ENCODE measurements around the gene RALGPS2.

RALGPS2 gene

DNA sequence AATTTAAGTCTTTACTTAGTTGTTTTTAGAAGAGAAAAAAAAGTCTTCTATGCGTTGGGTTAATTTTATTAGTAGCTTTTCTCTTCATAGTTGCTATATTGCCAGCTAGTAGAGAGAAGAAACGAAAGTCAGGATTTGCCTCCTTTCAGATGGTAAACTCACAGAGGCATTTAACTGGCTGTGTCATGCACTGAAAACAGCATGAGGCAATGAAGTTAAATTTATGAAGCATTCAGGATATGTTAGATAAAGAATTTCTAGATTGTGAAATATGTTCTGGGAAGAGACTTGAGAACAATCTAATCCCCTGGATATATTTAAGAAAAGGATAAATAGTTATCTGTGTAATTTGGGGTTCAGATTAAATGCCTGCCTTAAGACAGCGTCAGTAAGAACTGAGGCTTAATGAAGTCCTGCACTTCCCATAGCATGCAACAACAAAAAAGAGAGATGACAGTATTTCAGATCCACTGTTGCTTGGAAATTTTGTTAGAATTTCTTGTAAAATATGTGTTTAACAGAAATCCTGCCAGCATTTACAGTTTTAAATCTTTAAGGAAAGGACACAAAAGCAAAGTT lies 144.2 kb downstream of the RALGPS2 start:
- no peak for DNase-seq

DNA sequence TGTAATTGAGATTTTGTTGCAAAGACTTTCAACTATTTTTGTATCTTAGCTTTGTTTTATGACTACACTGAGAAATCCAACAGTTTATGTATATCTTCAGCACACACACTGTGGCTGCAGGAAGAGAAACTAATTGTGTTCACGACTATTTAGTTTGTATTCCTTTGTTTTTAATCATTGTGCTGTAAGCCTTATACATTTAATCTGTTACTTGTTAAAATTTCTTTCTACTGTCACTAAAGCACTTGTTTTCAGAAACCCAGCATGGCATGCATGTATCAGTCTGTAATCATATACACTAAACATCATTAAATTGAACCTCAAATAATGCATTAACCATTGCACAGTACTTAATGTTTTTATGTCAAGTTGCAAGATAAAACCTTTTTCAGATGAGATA lies 145.2 kb downstream of the RALGPS2 start:
- no peak for DNase-seq

DNA sequence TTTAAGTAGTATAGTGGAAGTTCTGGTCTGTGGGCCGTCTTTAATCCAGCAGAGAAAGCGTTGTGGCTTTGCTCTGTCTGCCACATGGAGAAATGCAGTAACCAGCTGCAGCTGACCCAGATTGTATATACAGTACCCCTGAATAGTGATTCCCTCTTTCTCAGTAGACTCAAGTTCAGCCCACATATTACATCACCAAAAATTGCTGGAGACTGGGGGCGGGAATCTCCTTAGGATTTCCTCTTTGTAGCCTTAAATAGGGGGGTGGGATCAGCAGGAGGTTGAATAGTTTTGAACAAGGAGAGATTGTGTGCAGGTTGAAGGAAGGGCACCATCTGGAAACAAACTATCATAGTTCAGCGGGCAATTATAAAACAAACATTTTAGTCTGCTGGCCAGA lies 145.9 kb downstream of the RALGPS2 start, which contains the start of gene ANGPTL1:
Gene ANGPTL1 (minus strand): TSS at position 134 of the 400 bp plus-strand sequence. CDS start 5,301 bp downstream, outside the sequence.
- no peak for DNase-seq

DNA sequence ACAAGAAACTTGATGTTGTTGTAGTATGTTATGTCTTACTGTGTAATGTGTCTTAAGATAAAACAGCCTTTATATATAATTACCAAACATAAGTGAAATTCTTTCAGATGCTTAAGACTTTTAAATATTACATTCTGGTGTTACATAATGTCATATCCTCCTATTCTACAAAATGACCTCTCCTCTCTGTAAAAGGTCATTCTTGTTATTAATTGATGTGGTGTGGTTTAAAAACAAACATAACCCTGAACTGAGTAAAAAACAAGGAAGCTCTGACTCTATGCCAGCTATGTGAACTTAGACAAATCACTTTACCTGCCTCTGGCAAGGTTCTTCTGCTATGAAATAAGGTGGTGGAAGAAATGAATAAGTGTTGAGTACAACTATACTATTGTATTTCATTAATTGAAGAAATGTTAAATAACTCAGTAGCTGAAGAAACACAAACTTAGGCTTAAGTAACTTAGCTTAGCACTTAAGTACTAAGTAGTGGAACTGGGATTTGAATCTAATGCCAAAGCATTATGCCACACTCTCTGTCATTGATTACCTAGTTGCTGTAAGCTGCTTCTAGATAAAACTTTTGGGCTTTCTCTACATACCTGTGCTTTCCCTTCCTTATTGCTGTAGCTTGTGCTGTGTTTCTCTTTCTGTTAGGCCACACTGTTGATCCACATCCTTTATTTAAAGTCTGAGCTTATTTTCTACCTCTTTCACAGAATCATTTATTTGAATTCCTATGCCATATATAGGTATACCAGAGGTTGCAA lies 146.7 kb downstream of the RALGPS2 start:
- no peak for DNase-seq

DNA sequence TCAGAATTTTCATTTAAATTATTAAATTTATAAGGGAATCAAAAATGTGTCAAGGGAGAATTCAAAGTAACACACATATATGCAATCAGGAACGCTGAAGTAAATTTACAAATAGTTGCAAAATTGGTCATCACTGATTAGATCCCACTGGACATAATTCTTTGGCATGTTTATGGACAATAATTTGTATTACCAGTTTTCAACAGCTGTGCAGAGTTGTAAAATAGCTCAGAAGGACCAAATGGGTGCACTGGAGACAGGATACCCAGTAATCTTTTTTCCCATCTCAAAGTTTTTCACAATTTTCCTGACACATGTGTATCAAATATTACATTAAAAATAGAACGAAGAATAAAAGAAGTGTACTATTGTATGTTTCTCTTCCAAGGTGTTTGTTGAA lies 149.9 kb downstream of the RALGPS2 start:
- no peak for DNase-seq

DNA sequence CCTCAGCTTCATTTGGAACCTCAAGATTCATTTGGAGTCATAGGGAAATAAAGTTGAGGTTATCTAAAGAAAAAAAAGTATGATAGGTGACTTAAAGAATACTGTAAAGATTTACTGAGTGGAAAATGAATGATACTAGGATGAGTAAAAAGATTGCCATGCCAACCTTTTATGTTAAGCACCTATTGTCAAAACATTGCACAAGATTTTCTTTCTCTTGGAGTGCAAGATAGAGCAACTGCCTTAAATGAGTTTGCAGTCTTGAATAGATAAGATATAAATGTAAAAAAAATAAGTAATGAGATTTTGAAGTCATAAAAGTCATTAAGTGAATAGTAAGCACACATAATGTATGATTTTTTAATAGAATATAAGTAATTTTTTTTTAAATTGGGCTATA lies 150.9 kb downstream of the RALGPS2 start:
- no peak for DNase-seq

DNA sequence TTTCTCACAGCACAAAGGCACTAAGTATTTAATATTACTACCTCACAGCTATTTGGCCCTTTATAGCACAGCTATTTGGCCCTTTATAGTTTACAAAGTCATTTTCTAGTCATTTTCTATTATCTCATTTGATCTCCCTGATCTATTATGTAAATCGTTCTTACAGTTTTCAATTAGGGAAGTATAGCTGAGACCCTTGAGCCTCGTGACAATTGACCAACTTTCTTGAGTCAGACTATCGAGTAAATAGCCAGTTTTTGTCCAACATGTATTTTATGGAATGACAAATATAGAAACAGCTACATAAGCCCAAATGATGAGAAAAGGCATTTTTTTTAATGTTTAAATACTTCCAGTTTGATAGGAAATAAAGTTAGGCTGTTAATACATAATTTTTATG lies 152.9 kb downstream of the RALGPS2 start:
- DNase-seq: no peak

DNA sequence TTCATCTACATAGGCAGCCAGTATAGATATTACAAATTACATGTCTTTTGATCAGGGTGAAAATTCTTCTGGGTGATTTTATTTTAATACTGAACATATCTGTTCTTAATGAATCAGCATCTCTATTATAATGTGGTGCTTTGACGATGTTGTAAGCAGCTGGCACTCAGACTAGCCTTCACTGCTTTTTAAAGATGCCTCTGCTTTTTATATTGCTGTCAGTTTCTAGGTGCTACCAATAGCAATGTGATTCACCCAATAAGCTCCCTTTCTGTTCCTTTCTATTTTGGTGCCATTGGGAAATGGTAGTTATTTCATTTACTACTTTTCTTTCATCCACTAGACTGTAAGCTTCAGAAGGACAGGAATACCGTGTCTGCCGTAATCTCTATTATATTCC lies 156.9 kb downstream of the RALGPS2 start:
- DNase-seq: no peak

DNA sequence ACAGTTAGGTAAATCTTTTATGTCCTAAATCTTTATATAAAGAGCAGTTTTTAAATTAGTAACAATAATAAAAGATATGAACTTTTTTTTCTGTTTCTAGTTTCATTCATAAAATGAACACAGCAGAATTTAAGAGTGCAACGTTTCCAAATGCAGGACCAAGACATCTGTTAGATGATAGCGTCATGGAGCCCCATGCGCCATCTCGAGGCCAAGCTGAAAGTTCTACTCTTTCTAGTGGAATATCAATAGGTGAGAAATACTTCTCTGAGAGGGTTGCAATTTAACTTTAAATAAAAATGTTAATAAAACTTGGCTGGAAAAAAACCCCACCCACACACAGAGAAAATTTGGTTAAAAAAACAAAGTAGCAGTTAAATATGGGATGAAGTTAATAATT lies 160.8 kb downstream of the RALGPS2 start:
- DNase-seq: no peak

DNA sequence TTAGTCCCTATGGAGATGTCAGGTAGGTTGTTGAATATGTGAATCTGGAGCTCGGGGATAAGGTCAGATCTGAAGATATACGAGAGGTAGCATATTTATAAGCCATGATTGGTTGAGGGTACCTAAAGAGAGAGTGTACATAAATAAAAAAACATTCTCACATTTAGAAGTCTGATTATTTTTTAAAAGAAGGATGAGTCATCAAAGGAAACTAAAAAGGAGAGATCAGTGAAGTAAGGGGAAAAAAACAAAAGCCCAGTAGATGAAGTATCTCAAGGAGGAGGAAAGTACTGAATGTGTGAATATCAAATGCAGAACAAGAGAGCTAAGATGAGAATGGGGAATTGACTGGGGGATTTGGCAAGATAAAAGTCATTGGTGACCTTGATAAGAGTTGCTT lies 161.5 kb downstream of the RALGPS2 start:
- DNase-seq: no peak

DNA sequence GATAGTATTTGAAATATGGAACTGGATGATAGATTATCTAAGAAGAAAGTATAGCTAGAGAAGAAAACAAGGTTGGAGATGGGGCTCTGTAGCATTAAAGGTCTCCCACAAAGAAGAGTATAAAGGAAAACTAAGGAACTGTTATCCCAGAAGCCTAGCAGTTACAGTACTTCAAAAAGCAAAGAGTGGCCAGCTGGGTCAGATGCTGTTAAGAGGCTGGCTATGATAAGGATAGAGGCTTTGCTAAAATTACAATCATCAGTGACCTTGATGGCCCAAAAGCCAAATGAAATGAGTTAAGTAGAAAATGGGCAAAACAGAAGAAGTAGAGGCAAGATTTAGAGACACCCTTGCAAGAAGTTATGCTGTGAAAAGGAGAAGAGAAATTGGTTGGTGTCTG lies 170.9 kb downstream of the RALGPS2 start:
- no peak for DNase-seq

DNA sequence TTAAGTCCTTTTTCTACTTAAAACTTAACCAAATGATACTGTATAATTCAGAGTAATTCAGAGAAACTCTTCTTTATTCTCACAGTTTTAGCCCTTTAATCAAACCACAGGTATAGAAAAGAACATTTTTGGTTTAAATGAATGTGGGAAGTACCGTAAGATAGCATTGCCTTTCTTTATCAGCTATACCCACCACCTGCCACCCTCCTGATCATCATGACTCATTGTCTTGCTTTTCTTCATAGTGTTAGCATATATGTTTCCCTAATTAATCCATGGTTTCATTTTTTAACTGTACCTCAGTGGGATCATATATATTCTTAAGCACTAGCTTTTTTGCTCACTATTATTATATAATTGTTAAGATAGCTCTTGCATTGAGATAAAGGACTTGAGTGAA lies 173.4 kb downstream of the RALGPS2 start:
- DNase-seq: no peak

DNA sequence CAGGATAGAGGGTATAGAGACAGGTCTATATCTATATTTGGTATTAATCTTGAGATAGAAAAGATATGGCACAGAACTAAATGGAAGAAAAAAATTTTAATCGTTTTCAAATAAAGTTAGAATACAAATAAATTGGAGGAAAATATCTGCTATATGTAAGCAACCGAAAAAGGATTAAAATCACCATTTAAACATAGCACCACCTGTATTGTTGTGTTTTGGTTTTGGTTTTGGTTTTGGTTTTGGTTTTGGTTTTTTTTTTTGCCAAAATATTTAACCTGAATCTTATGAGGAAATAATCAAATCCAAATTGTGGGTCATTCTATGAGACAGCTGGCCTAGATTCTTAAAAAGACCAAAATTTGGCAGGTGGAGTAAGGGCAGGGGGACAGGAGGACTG lies 174.4 kb downstream of the RALGPS2 start:
- DNase-seq: no peak

DNA sequence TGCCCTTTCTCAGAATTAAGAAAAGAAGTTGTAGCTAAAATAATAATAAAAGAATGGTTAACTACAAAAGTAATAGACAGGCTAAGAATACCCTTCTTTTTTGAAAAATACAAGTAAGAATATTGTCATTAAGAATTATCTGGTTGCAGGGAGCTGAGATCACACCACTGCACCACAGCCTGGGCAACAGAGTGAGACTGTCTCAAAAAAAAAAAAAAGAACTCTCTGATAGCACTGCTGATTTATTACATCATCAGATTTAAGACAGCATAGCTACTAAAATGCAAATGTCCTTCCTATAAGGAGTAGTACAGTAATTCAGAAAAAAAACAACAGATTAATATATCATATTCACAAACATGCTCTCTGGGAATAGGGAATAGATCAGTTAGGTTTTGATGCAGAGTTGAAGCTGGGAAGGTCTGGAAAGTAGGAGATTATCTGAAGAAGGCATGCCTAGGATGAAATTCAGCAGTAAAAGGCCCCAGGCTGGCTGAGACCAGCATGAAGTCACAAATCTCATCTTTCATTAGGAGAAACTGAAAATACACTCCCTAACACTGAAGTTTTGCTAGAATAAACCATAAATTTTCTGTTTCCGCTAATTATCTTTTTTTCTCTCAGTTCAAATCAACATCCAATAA lies 176.6 kb downstream of the RALGPS2 start:
- DNase-seq: no peak

DNA sequence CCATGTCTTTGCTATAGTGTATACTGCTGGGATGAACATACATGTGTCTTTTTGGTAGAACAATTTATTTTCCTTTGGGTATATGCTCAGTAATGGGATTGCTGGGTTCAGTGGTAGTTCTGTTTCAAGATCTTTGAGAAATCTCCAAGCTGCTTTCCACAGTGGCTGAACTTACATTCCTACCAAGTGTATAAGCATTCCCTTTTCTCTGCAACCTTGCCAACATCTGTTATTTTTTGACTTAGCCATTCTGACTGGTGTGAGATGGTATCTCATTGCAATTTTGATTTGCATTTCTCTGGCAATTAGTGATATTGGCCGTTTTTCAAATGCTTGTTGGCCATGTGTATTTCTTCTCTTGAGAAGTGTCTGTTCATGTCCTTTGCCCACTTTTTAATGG lies 183.3 kb downstream of the RALGPS2 start:
- DNase-seq: no peak

DNA sequence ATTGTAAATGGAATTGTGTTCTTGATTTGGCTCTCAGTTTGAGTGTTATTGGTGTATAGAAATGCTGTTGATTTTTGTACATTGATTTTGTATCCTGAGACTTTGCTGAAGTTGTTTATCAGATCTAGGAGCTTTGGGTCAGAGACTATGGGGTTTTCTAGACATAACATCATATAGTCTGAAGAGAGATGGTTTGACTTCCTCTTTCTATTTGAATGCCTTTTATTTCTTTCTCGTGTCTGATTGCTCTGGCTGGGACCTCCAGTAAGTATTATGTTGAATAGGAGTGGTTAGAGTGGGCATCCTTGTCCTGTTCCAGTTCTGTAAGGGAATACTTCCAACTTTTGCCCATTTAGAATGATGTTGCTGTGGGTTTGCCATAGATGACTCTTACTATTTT lies 185.0 kb downstream of the RALGPS2 start:
- no peak for DNase-seq

DNA sequence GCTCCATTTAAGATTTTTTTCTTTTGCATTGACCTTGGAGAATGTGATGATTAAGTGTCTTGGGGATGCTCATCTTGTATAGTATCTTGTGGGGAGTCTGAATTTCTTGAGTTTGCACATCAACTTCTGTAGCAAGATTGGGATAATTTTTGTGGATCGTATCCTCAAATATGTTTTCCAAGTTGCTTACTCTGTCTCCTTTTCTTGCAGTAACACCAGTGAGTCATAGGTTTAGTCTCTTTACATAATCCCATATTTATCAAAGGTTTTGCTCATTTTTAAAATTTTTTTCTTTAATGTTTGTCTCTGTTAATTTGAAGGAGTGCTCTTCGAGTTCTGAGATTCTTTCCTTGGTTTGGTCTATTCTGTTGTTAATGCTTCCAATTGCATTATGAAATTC lies 187.6 kb downstream of the RALGPS2 start:
- DNase-seq: no peak

DNA sequence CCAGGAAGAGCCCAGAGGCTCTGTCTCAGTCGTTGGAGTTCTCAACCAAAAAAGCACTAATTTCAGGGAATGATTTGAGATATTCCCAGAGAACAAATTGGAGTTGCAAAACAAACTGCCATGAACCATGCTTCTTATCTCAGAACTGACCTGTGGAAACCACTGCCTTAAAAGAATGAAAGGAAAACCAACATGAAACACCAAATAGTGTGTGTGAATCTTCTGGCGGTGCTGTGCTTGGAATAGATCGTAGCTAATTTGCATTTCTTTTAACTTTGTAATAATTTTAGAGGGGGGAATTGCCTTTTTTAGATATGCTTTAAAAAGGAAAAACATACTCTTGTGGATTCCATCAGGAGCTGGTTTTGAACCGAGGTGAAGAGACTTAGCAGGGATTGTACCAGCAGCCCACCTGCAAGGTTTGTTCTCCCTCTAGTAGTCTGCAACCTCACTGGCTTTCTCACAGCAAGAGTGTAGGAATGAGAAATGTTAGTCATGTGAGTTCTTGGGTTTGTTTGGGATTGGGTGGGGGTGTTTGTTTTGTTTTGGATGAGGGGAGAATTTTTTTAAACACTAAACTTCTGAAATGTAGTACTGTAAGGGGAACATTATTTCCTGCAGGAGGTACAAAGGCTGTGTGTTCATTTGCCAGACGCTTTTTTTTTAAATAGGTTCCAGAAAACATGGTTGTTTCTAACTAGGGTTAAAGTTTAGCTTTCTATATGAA lies 191.6 kb downstream of the RALGPS2 start:
- DNase-seq: no peak

DNA sequence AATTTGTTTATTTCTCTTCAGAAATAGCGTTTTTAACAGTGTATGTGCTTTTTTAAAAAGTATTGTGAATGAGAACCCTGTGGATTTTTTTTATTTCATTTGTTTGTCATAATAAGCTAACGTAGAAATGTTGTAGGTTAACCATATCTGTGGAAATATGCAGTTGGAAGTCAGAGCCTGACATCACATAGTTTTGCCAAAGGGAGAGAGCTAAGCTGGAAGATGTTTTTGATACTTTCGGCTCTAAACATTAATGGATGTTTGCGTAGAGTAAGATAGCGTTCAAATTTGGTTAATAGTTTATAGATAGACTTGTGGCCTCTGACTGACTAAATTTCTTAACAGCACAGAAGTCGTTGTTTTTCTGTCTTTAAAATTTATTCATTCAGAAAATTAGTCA lies 193.3 kb downstream of the RALGPS2 start:
- DNase-seq: no peak

DNA sequence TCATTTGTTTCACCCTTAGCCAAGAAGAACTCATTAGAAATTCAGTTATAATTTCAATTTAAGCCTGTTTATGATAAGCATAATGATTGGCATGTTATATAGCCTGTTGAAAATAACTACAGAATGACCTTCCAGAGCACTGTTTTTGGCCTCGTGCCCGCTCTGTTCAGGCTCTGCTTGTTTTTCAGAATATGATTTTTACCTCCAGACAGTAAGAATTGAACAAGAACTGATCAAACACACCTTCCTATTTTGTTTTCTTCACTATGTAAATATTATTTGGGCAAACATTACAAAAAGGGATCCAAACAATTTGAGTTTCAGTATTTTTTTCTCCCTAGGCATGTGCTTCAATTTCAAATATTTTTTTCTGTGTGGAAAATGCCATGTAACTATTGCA lies 193.9 kb downstream of the RALGPS2 start:
- no peak for DNase-seq

DNA sequence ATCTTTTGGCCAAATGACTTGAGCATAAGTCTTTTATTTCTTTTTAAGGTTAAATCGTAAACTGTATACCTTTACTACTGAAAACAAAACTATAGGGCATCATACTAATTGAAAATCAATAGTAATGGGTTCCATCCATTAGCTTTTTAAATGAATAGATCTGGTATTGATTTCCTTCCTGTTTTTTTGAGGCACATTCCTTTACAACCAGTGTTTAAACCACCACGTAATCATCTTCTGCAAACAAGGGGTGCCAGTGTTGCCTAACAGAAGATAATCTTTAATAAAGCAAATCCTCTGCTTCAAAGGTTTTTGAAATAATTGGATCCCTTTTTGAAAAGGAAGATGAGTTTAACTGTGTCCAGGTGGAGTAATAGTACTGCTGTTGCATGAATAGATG lies 194.5 kb downstream of the RALGPS2 start:
- no peak for DNase-seq

DNA sequence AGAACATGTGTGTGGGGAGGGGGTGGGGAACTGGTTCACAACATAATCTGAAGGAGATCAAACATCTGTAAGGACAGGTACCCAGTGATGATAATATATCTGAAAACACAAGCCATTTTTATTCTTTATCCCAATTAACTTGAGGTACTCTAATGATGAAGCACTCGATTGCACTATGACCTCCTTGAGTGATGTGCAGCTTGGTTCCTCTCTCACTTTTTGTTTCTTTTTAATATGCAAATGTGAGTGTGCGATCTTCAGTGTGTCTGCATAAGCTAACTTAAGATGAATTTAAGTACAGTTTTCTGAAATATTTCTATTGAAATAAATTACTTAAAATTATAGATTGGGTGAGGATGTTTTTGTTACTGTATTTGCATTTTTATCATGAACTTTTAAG lies 196.5 kb downstream of the RALGPS2 start:
- no peak for DNase-seq

DNA sequence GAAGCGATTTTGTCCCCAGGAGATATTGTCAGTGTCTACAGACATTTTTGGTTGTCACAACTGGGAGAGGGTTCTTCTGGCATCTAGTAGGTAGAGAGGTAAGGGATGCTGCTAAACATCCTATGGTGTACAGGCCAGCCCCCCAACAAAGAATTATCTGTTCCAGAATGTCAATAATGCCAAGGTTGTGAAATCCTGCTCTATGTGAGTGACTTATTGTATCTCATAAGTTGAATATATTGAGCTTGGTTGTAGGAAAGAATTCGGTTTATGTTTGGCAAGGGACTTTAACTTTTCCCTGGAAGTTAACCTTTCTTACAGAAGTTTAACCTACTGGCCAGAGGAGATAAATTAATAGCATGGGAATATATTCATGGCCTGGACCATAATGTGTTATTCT lies 198.5 kb downstream of the RALGPS2 start:
- DNase-seq: no peak

DNA sequence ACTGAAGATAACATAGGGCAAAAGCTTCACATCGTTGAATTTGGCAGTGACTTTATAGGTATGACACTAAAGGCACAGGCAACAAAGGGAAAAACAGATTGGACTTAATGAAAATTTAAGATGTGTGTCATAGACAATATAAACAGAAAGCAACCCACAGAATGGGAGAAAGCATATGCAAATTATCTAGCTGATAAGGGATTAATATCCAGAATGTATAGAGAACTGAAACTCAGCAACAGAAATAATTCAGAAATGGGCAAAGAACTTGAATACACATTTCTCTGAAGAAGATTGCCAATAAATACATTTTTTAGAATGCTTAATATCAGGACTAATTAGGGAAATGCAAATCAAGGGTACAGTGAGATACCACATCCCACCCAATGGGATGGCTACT lies 201.0 kb downstream of the RALGPS2 start:
- DNase-seq: no peak

Data from KG1 (cell line).